ENCODE data around the gene ABL1.

- TF ChIP-seq CTCF (tag by site-specific recombination; IDR thresholded peaks at IDR 0.05): no peak
- TF ChIP-seq REST (tag by site-specific recombination; IDR thresholded peaks at IDR 0.05): no peak
- no peak for TF ChIP-seq ZBTB44 (tag by site-specific recombination; IDR thresholded peaks at IDR 0.05)
- no peak for TF ChIP-seq ZEB2 (tag by site-specific recombination; IDR thresholded peaks at IDR 0.05)
- TF ChIP-seq ZNF629 (tag by site-specific recombination; IDR thresholded peaks at IDR 0.05): no peak
- TF ChIP-seq ZNF654 (tag by site-specific recombination; IDR thresholded peaks at IDR 0.05; ENCODE audit: low read depth): no peak
- TF ChIP-seq ZNF639 (tag by site-specific recombination; IDR thresholded peaks at IDR 0.05): no peak
- no peak for TF ChIP-seq SALL2 (tag by site-specific recombination; IDR thresholded peaks at IDR 0.05; ENCODE audit: borderline replicate concordance)
- TF ChIP-seq BCL11A (tag by site-specific recombination; IDR thresholded peaks at IDR 0.05; ENCODE audit: low read depth): no peak
- TF ChIP-seq ZNF350 (tag by site-specific recombination; IDR thresholded peaks at IDR 0.05): no peak
- TF ChIP-seq ELK4 (IDR thresholded peaks at IDR 0.05; ENCODE audit: borderline replicate concordance, low read depth, low read length): no peak
- TF ChIP-seq TCF7L2 (IDR thresholded peaks at IDR 0.05; ENCODE audit: borderline replicate concordance, low read depth, low read length): no peak
Observed at GRCh38 chr9:130864541-130864940, 29.5 kb downstream of the ABL1 start.

Data from HEK293 (cell line).